Calu3 (cell line): Measurements from ENCODE around the gene PSKH1. TPM values are rescaled to one million over a fixed set of nuclear protein-coding genes. Genes with fewer than 3 reads are reported as not detected.
"Not testable (repeated sequence)": the region's sequence is repeated elsewhere in the genome, so short reads cannot be mapped to it uniquely, and the experiment has no call there.

Experiments
- BruUV-seq: library from RNA; stranded (reverse); fragments of 400-500 nt; replicated peaks from 2 replicates; lab custom pipeline; 2021; lab: Mats Ljungman, UMichigan
- CTCF ChIA-PET: fragments of 300-600 bp; sonication (Branson Sonifier 250); formaldehyde crosslinking; loops from one replicate; lab custom pipeline; 2022; ENCODE audit warnings: antibody characterized with exemption; lab: Charles Lee
- DNase-seq: peaks from one replicate; pipeline ENCODE4 v3.0.0; 2022
- H3K27ac Mint-ChIP-seq: one replicate; pipeline ENCODE4 v1.8.0; 2022; ENCODE audit warnings: mixed read lengths; ENCODE audit not compliant: unreplicated experiment
- H3K27me3 Mint-ChIP-seq: one replicate; pipeline ENCODE4 v1.8.0; 2022; ENCODE audit warnings: mixed read lengths; ENCODE audit not compliant: unreplicated experiment
- H3K36me3 Mint-ChIP-seq: one replicate; pipeline ENCODE4 v1.8.0; 2022; ENCODE audit warnings: mild to moderate bottlenecking, moderate library complexity, mixed read lengths; ENCODE audit not compliant: insufficient read depth, unreplicated experiment
- H3K4me1 Mint-ChIP-seq: one replicate; pipeline ENCODE4 v1.8.0; 2022; ENCODE audit warnings: mild to moderate bottlenecking, low read depth, mixed read lengths; ENCODE audit not compliant: unreplicated experiment
- H3K4me3 Mint-ChIP-seq: one replicate; pipeline ENCODE4 v1.8.0; 2022; ENCODE audit warnings: mild to moderate bottlenecking, low read depth, moderate library complexity, mixed read lengths; ENCODE audit not compliant: unreplicated experiment
- H3K9me3 Mint-ChIP-seq: one replicate; pipeline ENCODE4 v1.8.0; 2022; ENCODE audit warnings: low read depth, mixed read lengths; ENCODE audit not compliant: unreplicated experiment
- intact Hi-C: fragments of 100-400 bp; cut with micrococcal nuclease; formaldehyde crosslinking; loops from one replicate; pipeline ENCODE4 v1.10.0; 2022; ENCODE audit not compliant: unreplicated experiment
- total RNA-seq: library from RNA; stranded (reverse); gene quantifications from 2 replicates; pipeline ENCODE4 v1.2.3, GENCODE V29; 2022
- TF ChIP-seq, protein P1 (sequence below): fragments of 200-600 bp; IDR thresholded peaks from one replicate; pipeline ENCODE4 v1.8.0; 2022; ENCODE audit warnings: antibody characterized with exemption; ENCODE audit not compliant: unreplicated experiment

PSKH1 gene
- total RNA-seq, 1 experiment from 2014 or later = 41.7 TPM

DNA sequence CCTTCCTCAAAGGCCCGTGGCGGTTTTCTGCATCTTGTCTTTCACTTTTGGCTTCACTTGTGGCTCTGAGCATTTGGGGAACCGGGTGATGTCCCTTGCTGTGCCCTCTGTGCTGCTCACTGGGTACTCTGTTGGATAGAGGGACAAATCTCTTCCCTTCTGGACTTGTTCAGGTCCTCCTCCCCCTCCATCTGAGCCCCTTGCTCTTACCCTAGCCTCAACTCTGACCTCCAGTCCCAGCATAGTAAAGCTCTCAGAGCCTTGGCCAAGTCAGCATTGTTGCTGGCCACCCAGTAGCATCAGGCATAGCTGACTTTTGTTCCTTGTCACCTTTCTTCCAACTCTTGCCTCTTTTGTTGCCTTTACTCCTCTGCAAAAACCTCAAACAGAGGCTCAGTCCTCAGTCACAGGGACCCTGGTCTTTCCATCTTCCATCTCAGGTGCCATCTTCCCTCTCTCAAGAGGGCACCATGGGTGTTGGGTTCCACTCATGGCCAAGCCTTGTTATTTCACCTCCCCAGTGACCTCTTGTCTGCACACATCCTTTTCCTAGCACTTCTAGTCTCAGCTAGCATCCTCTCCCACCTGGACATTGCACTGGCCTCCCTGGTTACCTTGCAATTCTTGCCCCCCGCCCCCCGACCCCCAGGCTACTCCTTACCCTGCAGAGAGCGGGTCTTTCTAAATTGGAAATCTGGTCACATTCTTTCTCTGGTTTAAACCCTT is 44.0 kb downstream of the PSKH1 start:
- peak overlapping the region; percentile 92 for H3K27ac Mint-ChIP-seq
- H3K27me3 Mint-ChIP-seq = no peaks in the 10 kb centered on the region
- TF ChIP-seq, protein P1, sequence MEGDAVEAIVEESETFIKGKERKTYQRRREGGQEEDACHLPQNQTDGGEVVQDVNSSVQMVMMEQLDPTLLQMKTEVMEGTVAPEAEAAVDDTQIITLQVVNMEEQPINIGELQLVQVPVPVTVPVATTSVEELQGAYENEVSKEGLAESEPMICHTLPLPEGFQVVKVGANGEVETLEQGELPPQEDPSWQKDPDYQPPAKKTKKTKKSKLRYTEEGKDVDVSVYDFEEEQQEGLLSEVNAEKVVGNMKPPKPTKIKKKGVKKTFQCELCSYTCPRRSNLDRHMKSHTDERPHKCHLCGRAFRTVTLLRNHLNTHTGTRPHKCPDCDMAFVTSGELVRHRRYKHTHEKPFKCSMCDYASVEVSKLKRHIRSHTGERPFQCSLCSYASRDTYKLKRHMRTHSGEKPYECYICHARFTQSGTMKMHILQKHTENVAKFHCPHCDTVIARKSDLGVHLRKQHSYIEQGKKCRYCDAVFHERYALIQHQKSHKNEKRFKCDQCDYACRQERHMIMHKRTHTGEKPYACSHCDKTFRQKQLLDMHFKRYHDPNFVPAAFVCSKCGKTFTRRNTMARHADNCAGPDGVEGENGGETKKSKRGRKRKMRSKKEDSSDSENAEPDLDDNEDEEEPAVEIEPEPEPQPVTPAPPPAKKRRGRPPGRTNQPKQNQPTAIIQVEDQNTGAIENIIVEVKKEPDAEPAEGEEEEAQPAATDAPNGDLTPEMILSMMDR = no peak
- H3K9me3 Mint-ChIP-seq = no peaks in the 10 kb centered on the region
- no peak for DNase-seq
- H3K36me3 Mint-ChIP-seq = peaks cover 85% of the 10 kb centered on the region
- CTCF ChIA-PET = interaction anchor here (0.7 to 1.7 kb wide), 3 partner anchors 45 to 460 kb away, joined by 3 to 5 read pairs (median 3); partner anchors contain the start of gene NFATC3
- BruUV-seq = no TSS peak
- peaks cover 26% of the 10 kb centered on the region for H3K4me1 Mint-ChIP-seq
- H3K4me3 Mint-ChIP-seq = peak overlapping the region; percentile 87
- intact Hi-C loops = no loop called here

DNA sequence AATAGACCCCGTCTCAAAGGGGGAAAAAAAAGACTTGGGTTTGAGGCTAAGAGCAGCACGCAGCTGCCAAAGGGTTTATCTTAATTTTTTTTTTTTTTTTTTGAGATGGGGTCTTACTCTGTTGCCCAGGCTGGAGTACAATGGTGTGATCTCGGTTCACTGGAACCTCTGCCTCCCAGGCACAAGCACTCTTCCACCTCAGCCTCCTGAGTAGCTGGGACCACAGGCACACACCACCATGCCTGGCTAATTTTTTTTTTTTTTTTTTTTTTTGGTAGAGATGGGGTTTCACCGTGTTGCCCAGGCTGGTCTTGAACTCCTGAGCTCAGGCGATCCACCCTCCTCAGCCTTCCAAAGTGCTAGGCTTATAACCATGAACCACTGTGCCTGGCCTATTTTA is 44.7 kb downstream of the PSKH1 start:
- H3K27ac Mint-ChIP-seq = peak overlapping the region; percentile 92
- intact Hi-C loops = not testable (repeated sequence)
- peak overlapping the region; percentile 87 for H3K4me3 Mint-ChIP-seq

DNA sequence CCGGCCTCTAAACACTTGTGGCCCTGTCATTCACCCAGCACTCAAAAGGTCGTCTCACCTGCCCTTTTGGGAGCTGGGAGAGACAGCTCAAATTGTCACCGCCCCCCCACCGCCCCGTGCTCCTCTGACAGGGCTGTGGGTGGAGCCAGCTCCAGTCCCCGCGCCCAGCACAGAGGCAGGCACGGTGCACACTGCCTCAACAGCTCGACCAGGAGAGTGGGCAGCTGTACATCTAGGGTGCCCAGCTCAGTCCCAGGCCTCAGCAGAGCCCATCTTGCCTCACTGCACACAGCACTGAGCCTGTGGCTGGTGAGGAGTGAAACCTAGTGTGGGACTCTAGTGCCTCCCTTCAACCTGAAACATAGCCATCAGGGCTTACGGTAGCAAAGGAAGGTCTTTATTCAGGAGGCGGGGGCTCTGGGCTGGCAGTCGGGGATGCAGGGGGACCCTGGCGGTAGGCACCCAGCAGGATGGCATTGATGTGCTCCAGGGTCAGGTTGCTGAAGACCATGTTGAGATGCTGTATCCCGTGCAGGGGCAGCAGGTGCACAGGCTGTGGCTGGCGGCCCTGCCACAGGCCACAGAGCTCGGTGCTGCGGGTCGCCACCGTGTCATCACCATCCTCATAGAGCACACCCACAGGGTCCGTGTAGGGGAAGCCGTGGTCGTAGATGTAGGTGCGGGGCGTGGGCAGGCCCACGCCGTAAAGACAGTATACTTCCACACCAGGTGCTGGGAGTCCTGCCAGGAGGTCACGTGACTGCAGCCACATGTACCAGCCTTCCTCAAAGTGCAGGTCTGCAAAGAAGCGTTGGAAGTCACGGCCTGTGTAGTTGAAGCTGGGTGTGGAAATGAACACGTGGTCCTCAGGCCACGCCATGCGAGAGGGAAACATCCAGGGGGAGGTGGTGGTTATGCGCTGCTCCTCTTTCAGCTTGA is 46.7 kb downstream of the PSKH1 start:
- Mint-ChIP-seq H3K27ac (no peak overlapping the region), H3K36me3 (peaks cover 69% of the 10 kb centered on the region), H3K4me1 (peaks cover 19% of the 10 kb centered on the region), H3K9me3 (no peaks in the 10 kb centered on the region), H3K4me3 (no peak overlapping the region), H3K27me3 (no peaks in the 10 kb centered on the region)
- TF ChIP-seq, protein P1 = no peak
- DNase-seq = no peak
- intact Hi-C loops = no loop called here
- no TSS peak for BruUV-seq
- CTCF ChIA-PET = interaction anchor here (0.7 kb wide), 1 partner anchor 30 kb away, joined by 7 read pairs; no protein-coding TSS in a partner anchor

More for the DNA sequence above, 44.7 kb downstream of the PSKH1 start:
- BruUV-seq, H3K9me3 Mint-ChIP-seq, H3K27me3 Mint-ChIP-seq, DNase-seq: not testable (repeated sequence)
- Mint-ChIP-seq H3K36me3 (peaks cover 83% of the 10 kb centered on the region), H3K4me1 (peaks cover 26% of the 10 kb centered on the region)
- CTCF ChIA-PET = interaction anchor here (0.7 to 0.8 kb wide), 3 partner anchors 92 to 264 kb away, joined by 3 to 9 read pairs (median 4); no protein-coding TSS in a partner anchor

DNA sequence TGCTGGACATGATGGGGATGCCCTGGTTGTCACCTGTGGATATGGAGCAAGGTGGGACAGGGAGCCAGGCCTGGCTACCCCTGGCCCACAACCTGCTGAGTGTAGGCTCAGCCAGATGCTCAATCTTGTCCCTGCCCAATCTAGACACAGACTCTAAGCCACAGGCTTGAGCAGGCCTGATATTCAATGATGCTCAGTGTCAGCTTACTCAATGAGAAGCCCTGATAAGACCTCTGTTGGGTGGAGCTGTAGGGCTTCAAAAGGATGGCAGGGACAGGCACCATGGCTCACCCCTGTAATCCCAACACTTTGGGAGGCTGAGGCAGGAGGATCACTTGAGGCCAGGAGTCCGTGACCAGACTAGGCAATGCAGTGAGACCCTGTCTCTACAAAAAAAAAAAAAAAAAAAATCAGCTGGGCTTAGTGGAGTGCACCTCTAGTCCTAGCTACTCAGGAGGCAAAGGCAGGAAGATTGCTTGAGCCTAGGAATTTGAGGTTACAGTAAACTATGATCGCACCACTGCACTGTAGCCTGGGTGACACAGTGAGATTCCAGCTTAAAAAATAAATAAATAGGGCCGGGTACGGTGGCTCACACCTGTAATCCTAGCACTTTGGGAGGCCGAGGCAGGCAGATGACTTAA is 47.5 kb downstream of the PSKH1 start:
- intact Hi-C loops = no loop called here
- H3K4me1 Mint-ChIP-seq = peaks cover 12% of the 10 kb centered on the region
- H3K27ac Mint-ChIP-seq = no peak overlapping the region
- peaks cover 67% of the 10 kb centered on the region for H3K36me3 Mint-ChIP-seq
- CTCF ChIA-PET = interaction anchor here (1.2 kb wide), 1 partner anchor 9 kb away, joined by 4 read pairs; no protein-coding TSS in a partner anchor
- no peaks in the 10 kb centered on the region for H3K27me3 Mint-ChIP-seq
- TF ChIP-seq, protein P1 = no peak
- BruUV-seq = no TSS peak
- no peak overlapping the region for H3K4me3 Mint-ChIP-seq
- H3K9me3 Mint-ChIP-seq = no peaks in the 10 kb centered on the region
- DNase-seq = no peak
